ENCODE measurements around the gene CIT.

DNA sequence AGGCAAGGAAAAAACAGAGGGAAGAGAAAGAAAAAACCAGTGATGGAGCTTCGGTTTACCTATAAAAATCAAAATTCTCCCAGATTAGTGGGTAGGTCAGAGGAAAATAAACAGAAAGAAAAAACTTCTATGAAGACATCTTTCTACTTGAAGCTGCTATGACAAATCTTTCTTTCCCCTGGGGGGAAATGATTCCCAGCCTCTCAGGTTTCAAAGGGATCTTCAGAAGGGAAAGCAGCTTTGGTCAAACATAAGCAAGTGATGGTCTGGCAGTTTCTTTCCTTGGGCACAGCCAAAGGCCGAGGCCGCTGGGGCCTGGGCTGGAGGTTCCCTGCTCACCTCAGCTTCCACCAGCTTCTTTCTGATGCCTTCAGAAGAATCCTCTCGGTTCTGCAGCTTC is 104.7 kb downstream of the CIT start:
- TF ChIP-seq, protein P1, sequence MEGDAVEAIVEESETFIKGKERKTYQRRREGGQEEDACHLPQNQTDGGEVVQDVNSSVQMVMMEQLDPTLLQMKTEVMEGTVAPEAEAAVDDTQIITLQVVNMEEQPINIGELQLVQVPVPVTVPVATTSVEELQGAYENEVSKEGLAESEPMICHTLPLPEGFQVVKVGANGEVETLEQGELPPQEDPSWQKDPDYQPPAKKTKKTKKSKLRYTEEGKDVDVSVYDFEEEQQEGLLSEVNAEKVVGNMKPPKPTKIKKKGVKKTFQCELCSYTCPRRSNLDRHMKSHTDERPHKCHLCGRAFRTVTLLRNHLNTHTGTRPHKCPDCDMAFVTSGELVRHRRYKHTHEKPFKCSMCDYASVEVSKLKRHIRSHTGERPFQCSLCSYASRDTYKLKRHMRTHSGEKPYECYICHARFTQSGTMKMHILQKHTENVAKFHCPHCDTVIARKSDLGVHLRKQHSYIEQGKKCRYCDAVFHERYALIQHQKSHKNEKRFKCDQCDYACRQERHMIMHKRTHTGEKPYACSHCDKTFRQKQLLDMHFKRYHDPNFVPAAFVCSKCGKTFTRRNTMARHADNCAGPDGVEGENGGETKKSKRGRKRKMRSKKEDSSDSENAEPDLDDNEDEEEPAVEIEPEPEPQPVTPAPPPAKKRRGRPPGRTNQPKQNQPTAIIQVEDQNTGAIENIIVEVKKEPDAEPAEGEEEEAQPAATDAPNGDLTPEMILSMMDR (IDR thresholded peaks at IDR 0.05; ENCODE audit: low read length): no peak
- TF ChIP-seq EZH2 (IDR thresholded peaks at IDR 0.05; ENCODE audit: borderline replicate concordance, low read length): no peak

Data from OCI-LY1 (cell line).